Measurements from ENCODE around the gene PLCH2.

GRCh38 chr1:2472109-2472508 lies 4.0 kb upstream of the PLCH2 start:
- TF ChIP-seq EZH2 (IDR thresholded peaks at IDR 0.05) (no peak), POLR2AphosphoS5 (IDR thresholded peaks at IDR 0.05; ENCODE audit: borderline replicate concordance, low read depth, low read length) (no peak)
